HG02763 (cell line): ENCODE data around the gene LARP1B.
"Not testable (repeated sequence)": the region's sequence is repeated elsewhere in the genome, so short reads cannot be mapped to it uniquely, and the experiment has no call there.

Experiments
- ATAC-seq: cut with Tn5 transposase; IDR thresholded peaks from one replicate; pipeline ENCODE4 v1.9.1; 2021; ENCODE audit warnings: mild to moderate bottlenecking, moderate library complexity; ENCODE audit not compliant: unreplicated experiment

The LARP1B gene

GRCh38 chr4:128134925-128135324 is 73.8 kb downstream of the LARP1B start:
- ATAC-seq, result no peak

- no peak for ATAC-seq
Observed at GRCh38 chr4:128135391-128135790, 74.3 kb downstream of the LARP1B start.

GRCh38 chr4:128141866-128142265 is 80.8 kb downstream of the LARP1B start:
- ATAC-seq, result no peak

DNA sequence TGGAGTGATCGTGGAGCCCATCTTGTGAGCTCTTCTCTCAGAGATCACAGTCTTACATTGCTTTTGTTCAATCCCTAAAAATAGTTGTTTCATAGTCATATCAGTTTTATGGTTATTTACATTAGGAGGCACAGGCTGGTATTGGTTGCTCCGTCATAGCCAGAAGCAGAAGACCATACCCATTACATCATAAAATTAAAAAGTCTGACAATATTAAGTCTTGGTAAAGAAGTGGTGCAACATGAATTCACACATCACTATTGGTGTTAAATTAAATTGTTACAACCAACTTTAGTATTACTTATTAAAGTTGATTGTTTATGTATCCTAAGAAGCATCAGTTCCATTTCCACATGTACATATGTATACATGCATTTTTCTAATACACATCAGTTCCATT is 84.6 kb downstream of the LARP1B start:
- ATAC-seq, result no peak

DNA sequence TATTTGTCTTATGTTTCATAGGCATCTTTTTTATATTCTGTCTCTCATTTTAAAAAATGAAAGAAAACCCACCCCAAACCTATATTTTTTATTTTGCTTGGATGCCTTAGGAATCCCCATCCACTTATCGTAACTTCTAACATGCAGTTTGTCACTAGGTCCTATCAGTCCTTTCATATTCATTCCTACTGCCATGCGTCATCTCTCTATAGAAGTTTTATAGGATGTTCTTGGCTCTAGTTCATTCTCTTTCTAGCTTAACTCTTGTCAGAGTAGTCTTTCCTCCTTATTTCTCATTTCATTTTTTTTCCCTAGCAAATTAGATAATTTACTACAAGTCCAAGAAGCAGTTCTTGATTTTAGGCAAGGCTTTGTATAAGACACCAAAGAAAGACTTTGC is 92.7 kb downstream of the LARP1B start:
- no peak for ATAC-seq

GRCh38 chr4:128155231-128155855 is 94.2 kb downstream of the LARP1B start:
- no peak for ATAC-seq

- no peak for ATAC-seq
Observed at GRCh38 chr4:128155874-128156456, 94.9 kb downstream of the LARP1B start.

DNA sequence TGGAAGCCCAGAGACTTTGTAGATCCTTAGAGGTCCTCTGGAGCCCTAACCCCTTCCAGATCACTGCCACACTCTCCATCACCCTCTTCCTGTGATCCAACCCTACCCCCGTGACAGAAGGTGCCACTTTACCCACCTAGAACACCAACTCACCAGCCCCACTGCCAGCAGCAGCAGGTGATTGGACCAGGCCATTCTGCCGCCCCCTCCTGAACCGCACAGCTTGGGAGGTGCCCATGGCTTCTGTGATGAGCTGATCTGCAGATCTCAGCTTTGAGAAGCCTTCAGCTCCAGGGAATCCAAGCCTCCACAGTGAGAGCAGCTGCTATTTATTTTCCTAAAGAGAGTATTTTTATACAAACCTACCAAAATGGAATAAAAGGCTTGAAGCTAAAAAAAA is 95.4 kb downstream of the LARP1B start:
- ATAC-seq, result not testable (repeated sequence)

- no peak for ATAC-seq
Observed at GRCh38 chr4:128158894-128159293, 97.8 kb downstream of the LARP1B start.

GRCh38 chr4:128159967-128160366 is 98.9 kb downstream of the LARP1B start:
- ATAC-seq, result no peak

GRCh38 chr4:128161138-128161537 is 100.0 kb downstream of the LARP1B start:
- ATAC-seq, result no peak

GRCh38 chr4:128162434-128162833 is 101.3 kb downstream of the LARP1B start:
- ATAC-seq, result no peak

GRCh38 chr4:128163177-128164117 is 102.3 kb downstream of the LARP1B start:
- no peak for ATAC-seq

GRCh38 chr4:128166982-128167381 is 105.9 kb downstream of the LARP1B start:
- no peak for ATAC-seq

GRCh38 chr4:128168701-128169100 is 107.6 kb downstream of the LARP1B start:
- no peak for ATAC-seq

GRCh38 chr4:128169245-128169644 is 108.1 kb downstream of the LARP1B start:
- ATAC-seq, result no peak

GRCh38 chr4:128176643-128177042 is 115.5 kb downstream of the LARP1B start:
- ATAC-seq, result no peak

DNA sequence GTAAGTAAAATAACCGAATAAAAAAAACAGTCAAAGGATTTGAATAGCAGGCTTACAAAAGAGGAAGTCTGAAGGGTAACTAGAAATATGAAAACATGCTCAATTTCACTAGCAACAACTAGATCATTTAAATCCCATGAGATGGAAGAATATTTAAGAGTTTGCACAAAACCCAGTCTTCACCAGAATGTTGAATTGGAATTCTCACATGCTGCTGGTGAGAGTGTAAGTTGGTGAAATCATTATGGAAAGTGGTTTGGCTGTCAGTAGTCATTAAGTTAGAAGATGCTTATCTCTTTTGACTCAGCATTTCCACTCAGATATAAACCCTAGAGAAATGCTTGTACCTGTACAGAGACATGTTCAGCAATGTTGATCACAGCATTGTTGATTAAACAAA is 116.4 kb downstream of the LARP1B start:
- ATAC-seq, result no peak

DNA sequence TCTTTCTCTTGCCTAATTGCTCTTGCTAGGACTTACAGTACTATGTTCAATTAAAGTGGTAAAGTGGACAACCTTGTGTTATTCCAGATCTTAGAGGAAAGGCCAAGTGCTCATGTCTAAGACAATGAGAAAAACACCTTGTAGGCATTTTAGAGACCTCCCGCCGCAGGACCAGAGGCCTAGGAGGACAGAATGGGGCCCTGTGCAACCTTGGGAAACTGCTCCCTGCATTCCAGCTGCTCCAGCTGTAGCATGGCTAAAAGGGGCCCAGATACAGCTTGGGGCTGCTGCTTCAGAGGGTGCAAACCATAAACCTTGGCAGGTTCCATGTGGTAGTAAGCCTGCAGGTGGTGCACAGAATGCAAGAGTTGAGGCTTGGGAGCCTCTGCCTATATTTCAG is 125.5 kb downstream of the LARP1B start:
- no peak for ATAC-seq

DNA sequence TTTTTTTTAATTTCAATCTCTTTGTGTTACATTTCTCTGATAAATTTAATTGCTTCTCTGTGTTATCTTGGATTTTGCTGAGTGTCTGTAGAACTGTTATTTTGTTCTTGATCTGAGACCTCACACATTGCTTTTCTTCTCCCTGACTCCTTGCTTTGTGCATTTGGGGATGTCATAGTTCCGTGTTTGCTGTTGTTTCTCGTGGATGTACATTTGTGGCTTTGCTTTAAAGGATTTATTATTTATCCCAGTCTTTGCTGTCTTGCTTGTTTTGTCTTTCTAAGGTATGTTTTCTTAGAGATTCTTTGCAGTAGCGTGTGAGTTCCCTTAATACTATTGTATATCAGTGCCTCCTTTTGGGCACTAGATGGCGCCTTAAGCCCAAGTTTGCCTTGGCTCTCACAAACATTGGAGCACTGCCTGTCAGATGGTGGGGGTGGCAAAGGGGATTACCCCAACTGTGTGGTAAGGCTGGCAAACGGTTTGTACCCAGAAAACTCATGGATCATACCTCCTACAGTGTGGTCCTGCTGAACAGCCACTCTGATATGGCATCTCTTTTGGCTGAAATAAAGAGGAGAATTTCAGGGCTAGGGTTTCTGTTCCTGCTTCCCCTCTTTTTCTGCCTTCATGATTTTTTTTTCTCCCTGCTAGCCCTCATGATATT is 130.1 kb downstream of the LARP1B start:
- ATAC-seq, result peak; percentile 99
